ENCODE measurements around the gene PNPLA7.

PNPLA7 gene

DNA sequence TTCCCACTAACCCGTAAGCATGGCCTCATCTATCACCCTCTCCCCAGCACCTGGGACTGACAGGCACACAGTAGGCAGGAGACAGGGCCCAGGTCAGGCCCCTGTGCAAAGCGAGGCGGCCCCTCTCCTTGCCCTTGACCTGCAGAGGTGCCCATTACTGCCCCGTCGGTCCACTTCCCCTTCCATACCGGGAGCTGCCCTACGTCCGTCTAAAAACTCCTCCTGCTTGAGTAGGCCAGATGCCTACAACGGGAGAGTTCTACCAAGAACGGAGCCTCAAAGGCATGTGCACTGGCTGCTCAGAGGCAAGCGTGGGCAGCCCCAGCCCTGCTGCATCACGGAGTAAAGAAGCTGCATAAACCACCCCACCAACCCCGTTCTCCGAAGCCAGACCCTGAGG, 33.1 kb upstream of the PNPLA7 start:
- FAIRE-seq = no peak
- DNase-seq (ENCODE audit: insufficient read length) = no peak
- no peak for TF ChIP-seq TAF1 (IDR thresholded peaks at IDR 0.05; ENCODE audit: borderline replicate concordance, low read depth, low read length)
- TF ChIP-seq POLR2AphosphoS5 (IDR thresholded peaks at IDR 0.05; ENCODE audit: low read depth, low read length) = no peak
- TF ChIP-seq POLR2A (IDR thresholded peaks at IDR 0.05; ENCODE audit: low read depth, low read length) = no peak

DNA sequence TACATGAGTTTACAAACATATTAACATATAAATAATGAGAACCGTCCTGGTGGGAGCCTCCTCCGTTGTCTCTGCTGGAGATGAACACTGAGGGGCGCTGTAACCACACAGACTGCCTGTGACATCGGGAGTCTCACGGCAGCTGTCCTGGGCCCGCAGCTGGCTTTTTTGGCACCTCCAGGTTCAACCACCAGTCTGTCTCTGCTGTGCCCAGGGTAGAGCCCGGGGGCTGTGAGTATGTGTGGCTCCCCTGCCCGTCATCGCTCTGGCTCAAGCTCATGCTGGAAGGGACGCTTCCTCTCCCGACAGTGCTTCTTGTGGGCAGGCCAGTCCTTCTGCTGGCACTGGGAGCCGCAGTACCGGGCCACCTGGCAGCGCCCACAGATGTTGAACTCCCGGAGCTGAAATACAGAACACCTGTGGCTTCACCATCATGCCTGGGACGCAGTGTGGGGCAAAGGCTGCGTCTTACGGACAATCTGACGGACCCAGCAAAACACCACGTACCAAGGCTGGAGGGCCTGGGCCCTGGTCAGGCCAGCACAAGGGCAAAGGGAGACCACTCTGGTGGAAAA, 32.2 kb upstream of the PNPLA7 start:
- FAIRE-seq (no peak), DNase-seq (ENCODE audit: insufficient read length) (no peak)
- TF ChIP-seq POLR2A (IDR thresholded peaks at IDR 0.05; ENCODE audit: low read depth, low read length) = no peak
- TF ChIP-seq POLR2AphosphoS5 (IDR thresholded peaks at IDR 0.05; ENCODE audit: low read depth, low read length) = no peak
- TF ChIP-seq TAF1 (IDR thresholded peaks at IDR 0.05; ENCODE audit: borderline replicate concordance, low read depth, low read length) = no peak

DNA sequence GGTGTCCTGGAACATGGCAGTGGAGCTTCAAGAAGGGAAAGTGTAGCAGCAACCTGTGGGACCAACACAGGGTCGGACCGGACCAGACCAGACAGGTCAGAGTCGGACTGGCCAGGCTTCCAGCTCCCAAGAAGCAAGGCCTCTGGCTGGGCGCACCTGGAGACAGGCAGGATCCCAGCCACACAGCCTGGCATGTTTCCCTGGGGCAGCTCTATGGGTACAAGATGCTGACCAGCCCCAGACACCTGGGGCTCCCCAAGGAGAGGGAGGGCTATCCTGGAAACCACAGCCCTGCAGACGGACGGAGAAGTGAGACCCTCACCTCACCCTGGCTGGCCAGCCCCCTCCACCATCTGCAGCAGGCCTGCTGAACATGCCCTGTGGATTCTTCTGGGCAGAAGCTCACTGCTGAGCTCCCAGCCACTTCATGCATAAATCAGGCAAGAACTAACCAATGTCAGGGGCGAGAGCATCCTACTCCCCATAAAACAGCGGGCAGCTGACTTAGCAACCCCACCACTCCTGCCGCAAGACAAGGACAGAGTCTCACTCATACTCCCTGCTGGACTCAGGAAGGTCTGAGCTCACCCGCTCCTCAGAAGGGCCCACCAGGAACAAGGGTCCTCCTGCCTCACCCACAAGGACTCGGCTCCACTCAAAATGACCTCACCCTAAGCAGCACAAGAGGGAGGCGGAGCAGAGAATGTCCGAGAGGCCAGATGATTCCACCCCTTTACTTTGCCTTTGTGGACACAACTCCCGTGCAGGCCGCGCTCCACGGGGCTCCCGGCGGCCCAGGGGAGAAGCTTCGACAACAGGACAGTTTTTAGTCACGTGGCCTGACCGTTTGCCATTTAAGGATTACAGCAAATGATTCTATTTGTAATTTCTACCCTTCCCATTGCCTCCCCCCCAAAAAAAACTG, 31.4 kb upstream of the PNPLA7 start:
- no peak for FAIRE-seq
- no peak for TF ChIP-seq POLR2A (IDR thresholded peaks at IDR 0.05; ENCODE audit: low read depth, low read length)
- TF ChIP-seq TAF1 (IDR thresholded peaks at IDR 0.05; ENCODE audit: borderline replicate concordance, low read depth, low read length) = no peak
- TF ChIP-seq POLR2AphosphoS5 (IDR thresholded peaks at IDR 0.05; ENCODE audit: low read depth, low read length) = no peak
- no peak for DNase-seq (ENCODE audit: insufficient read length)

DNA sequence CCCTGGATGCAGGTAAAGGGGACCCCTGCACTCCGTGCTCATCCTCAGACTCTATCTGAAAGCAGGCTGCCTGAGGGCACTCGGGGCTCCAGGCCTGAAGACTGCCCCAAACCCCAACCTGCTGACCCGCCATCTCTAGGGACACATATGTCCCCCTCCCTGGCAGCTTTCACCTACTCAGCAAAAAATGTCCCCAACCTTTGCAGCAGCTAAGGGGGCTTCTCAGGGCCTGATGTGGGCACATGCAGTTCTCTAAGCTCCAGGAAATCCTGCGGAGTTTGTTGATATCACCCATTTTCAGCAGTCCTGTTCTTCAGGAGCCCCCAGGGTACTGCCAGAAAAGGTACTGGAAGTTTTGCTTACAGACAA, 30.7 kb upstream of the PNPLA7 start:
- FAIRE-seq (no peak), DNase-seq (ENCODE audit: insufficient read length) (no peak)
- TF ChIP-seq TAF1 (IDR thresholded peaks at IDR 0.05; ENCODE audit: borderline replicate concordance, low read depth, low read length) (no peak), POLR2AphosphoS5 (IDR thresholded peaks at IDR 0.05; ENCODE audit: low read depth, low read length) (no peak; the same call in 1 of the 2 replicates), POLR2A (IDR thresholded peaks at IDR 0.05; ENCODE audit: low read depth, low read length) (0 out of 2 replicates have a peak, but pooled peaks have one; percentile 2)

DNA sequence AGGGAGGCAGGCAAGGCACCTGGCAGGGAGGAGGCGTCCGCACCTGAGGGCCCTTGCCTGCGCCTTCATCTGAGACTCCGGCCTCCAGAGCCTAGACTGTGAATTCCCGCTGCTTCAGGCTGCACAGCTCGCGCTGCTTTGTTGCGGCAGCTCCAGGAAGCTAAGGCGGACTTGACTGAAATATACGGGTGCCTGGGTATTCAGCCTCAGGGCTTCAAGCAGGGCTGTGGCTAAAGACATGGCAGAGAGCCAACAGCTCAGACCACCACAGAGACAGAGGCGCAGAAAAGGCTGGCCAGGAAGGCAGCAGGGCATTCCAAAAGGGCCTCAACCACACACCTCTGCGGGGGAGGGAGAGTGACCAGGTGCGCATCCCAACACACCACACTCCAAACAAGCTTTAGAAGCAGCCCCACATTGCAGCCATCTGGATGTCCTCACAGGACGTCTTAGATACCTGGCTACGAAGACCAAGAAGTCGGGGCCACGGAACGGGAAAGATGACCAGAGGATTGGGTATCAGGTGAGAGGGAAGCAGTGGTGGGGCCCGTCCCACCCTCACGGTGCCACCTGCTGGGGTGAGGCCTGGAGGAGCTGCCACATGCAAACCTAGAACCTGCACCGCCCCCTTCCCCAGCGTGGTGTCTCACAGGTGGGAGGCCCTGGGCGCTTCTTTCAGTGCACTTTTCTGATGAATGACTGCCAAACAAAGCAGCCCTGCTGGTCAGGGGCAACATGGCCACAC, 30.2 kb upstream of the PNPLA7 start:
- TF ChIP-seq TAF1 (IDR thresholded peaks at IDR 0.05; ENCODE audit: borderline replicate concordance, low read depth, low read length) (no peak), POLR2A (IDR thresholded peaks at IDR 0.05; ENCODE audit: low read depth, low read length) (0 out of 2 replicates have a peak, but pooled peaks have one; percentile 29), POLR2AphosphoS5 (IDR thresholded peaks at IDR 0.05; ENCODE audit: low read depth, low read length) (peak; percentile 44)
- FAIRE-seq (no peak), DNase-seq (ENCODE audit: insufficient read length) (no peak)

DNA sequence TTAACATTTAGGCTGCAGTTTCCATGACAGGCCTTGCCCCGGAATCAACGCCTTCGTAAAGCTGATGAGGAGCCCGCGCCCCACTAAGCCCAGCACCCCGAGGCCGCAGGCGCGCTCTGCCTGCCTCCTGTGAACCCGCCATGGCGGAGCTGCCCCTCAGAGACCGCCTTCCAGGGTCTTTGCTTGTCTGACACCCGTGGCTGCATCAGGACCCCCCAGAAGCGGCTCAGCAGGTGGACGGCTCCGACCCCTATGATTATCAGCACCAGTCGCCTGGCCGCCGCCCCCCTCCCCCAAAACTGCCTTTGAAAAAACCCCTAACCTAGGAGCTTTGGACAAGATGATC, 29.0 kb upstream of the PNPLA7 start:
- no peak for FAIRE-seq
- no peak for DNase-seq (ENCODE audit: insufficient read length)
- TF ChIP-seq POLR2AphosphoS5 (IDR thresholded peaks at IDR 0.05; ENCODE audit: low read depth, low read length) = no peak
- no peak for TF ChIP-seq POLR2A (IDR thresholded peaks at IDR 0.05; ENCODE audit: low read depth, low read length)
- no peak for TF ChIP-seq TAF1 (IDR thresholded peaks at IDR 0.05; ENCODE audit: borderline replicate concordance, low read depth, low read length)

DNA sequence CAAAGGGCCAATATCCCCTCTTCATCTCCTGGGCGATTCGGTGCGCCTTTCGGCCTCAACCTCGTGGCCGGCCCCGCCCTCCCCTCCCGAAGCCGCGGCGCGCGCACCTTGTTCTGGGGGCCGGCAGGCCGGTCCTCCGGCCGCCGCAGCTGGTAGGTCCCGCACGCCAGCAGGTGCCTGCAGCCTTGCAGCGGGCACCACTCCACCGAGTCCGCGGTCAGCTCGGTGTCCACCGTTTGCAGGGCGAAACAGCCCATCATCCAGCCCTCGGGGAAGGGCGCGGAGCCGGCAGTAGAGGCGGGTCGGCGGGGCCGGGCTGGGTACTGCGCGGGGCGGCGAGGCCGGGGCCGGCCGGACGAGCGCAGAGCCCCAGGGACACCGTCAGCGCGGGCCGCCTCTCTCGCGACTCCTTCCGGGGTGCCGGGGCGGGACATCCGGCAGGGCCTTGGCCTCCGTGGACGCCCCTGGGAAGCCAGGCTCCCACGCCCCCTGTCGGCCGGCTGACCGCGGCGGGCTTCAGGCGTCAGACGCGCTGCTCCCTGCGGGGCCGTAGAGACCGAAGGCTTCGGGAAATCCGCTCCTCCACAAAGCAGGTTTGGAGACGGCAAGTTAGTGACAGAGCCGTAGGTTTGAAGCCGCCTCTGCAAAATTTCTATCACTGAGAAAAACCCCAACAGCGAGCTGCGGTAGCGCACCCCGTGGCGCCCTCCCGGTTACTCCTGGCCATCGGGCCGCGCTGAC, 28.5 kb upstream of the PNPLA7 start, which contains the start of gene DPH7:
Gene DPH7, minus strand, starts transcription at position 408 of the 741 bp plus-strand sequence. Its CDS starts 148 bp downstream, at position 260.
- FAIRE-seq (peak; percentile 96), DNase-seq (ENCODE audit: insufficient read length) (peak; percentile 100)
- peak; percentile 47 for TF ChIP-seq TAF1 (IDR thresholded peaks at IDR 0.05; ENCODE audit: borderline replicate concordance, low read depth, low read length)
- TF ChIP-seq POLR2A (IDR thresholded peaks at IDR 0.05; ENCODE audit: low read depth, low read length) = peak; percentile 80
- TF ChIP-seq POLR2AphosphoS5 (IDR thresholded peaks at IDR 0.05; ENCODE audit: low read depth, low read length) = no peak; the same call in 1 of the 2 replicates

DNA sequence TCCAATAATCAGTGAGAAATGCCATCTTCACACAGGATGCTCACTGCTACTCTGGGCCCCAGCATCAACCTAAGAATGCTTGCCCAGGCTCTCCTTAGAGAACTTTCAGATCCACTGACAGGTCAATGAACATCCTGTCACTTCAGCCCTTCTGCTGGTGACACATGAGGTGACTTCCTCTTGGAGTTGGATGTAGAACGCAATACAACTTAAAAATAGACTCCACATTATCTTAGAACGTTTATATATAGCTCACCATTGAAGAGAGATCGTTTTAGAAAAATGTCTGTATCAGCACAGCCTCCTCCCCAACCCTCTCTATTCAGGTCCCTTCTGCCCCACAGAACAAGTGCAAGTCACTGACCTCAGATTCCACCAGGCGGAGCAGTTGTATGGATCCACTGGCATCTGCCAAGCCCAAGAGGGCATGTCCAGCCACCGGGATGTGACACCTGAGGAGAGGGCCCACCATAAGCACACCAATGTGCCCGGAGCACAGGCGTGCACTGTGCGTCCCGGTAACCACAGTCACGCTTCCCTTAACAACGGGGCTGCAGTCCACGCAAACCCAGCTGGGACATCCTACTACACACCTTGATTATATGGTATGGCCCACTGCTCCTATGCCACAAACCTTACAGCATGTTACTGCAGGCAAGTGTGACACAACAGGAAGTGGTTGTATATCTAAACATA, 25.7 kb upstream of the PNPLA7 start:
- peak; percentile 38 for FAIRE-seq
- no peak; the same call in 1 of the 2 replicates for TF ChIP-seq POLR2AphosphoS5 (IDR thresholded peaks at IDR 0.05; ENCODE audit: low read depth, low read length)
- TF ChIP-seq TAF1 (IDR thresholded peaks at IDR 0.05; ENCODE audit: borderline replicate concordance, low read depth, low read length) = no peak
- TF ChIP-seq POLR2A (IDR thresholded peaks at IDR 0.05; ENCODE audit: low read depth, low read length) = no peak
- no peak for DNase-seq (ENCODE audit: insufficient read length)

DNA sequence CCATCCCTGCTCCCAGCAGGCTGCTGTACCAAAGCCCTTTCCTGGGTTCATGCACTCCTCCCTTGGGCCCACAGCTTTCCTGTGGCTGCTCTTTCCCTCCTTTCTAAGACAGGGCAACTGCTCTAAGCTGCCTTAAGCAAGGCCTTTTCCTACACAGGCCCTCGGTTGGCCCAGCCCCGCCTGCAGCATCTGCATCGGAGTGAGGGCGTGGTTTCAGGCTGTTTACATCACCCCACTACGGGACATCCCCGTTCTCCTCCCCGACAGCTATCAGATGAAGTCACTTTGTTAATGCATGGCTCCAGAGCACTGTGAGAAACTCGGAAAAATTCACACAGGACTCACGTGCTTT, 25.1 kb upstream of the PNPLA7 start:
- DNase-seq (ENCODE audit: insufficient read length) (no peak), FAIRE-seq (no peak)
- TF ChIP-seq POLR2AphosphoS5 (IDR thresholded peaks at IDR 0.05; ENCODE audit: low read depth, low read length) (no peak), POLR2A (IDR thresholded peaks at IDR 0.05; ENCODE audit: low read depth, low read length) (no peak), TAF1 (IDR thresholded peaks at IDR 0.05; ENCODE audit: borderline replicate concordance, low read depth, low read length) (no peak)

DNA sequence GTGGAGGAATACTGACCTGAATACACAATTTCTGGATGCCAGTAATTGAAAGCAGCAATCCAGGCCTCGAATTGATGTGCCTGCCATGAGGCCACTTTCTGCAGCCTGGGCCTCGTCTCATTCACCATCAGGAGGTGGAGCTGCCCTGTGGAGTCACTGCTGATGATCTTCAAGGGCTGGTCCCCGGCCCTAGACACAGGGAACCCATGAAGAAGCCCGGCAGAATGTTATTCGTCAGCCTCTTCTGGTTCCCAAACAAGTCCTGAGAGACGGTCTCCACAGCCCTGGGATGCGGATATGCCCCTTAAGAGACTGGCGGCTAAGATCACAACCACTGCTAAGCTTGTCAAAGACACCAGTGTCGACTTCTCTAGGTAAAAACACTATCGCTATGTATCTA, 24.0 kb upstream of the PNPLA7 start:
- DNase-seq (ENCODE audit: insufficient read length) (no peak), FAIRE-seq (no peak)
- TF ChIP-seq TAF1 (IDR thresholded peaks at IDR 0.05; ENCODE audit: borderline replicate concordance, low read depth, low read length) (no peak), POLR2AphosphoS5 (IDR thresholded peaks at IDR 0.05; ENCODE audit: low read depth, low read length) (no peak), POLR2A (IDR thresholded peaks at IDR 0.05; ENCODE audit: low read depth, low read length) (no peak)

Data from GM12892 (cell line).